Trophoblast cell (in vitro differentiated cells and primary cell): ENCODE measurements around the gene CNPPD1.
A peak's percentile ranks its signal among the peaks of the same experiment; 100 is the strongest.

Experiments used
- DNase-seq, 2 donors: peaks; one replicate each; pipeline ENCODE4 v3.0.0-alpha.2; 2016
- H2AFZ ChIP-seq: 2 replicates; pipeline ENCODE4 v1.6.1; 2013; ENCODE audit warnings: low read length, moderate library complexity, mild to moderate bottlenecking; ENCODE audit not compliant: insufficient read depth, poor library complexity
- H2AK5ac ChIP-seq: 2 replicates; pipeline ENCODE4 v1.6.1; 2013; ENCODE audit warnings: mild to moderate bottlenecking, low read length
- H2BK120ac ChIP-seq: 2 replicates; pipeline ENCODE4 v1.6.1; 2013; ENCODE audit warnings: low read length, mild to moderate bottlenecking, moderate library complexity; ENCODE audit not compliant: insufficient read depth, poor library complexity
- H2BK12ac ChIP-seq: 2 replicates; pipeline ENCODE4 v1.6.1; 2013; ENCODE audit warnings: mild to moderate bottlenecking, low read length, moderate library complexity
- H2BK5ac ChIP-seq: 2 replicates; pipeline ENCODE4 v1.6.1; 2013; ENCODE audit warnings: low read length, low read depth, moderate library complexity, mild to moderate bottlenecking; ENCODE audit not compliant: poor library complexity
- H3K14ac ChIP-seq: 2 replicates; pipeline ENCODE4 v1.6.1; 2013; ENCODE audit warnings: mild to moderate bottlenecking, low read length
- H3K18ac ChIP-seq: 2 replicates; pipeline ENCODE4 v1.6.1; 2013; ENCODE audit warnings: mild to moderate bottlenecking, low read length
- H3K23ac ChIP-seq: 2 replicates; pipeline ENCODE4 v1.6.1; 2013; ENCODE audit warnings: low read length
- H3K27ac ChIP-seq: 2 replicates; pipeline ENCODE4 v1.5.1; 2013; ENCODE audit warnings: low read depth, mild to moderate bottlenecking, inconsistent platforms, low read length, moderate library complexity
- H3K27me3 ChIP-seq: 2 replicates; pipeline ENCODE4 v1.6.1; 2013; ENCODE audit warnings: inconsistent platforms, mild to moderate bottlenecking, low read length, moderate library complexity; ENCODE audit not compliant: insufficient read depth
- H3K36me3 ChIP-seq, 2 experiments: 1 replicate in 1 of 2; 2 replicates in 1 of 2; pipeline ENCODE4 v1.6.1; 2013; ENCODE audit warnings: low read length in 2 of 2, mild to moderate bottlenecking in 2 of 2, moderate library complexity in 1 of 2; ENCODE audit not compliant: insufficient read depth in 2 of 2, control insufficient read depth in 1 of 2
- H3K4ac ChIP-seq: 2 replicates; pipeline ENCODE4 v1.6.1; 2013; ENCODE audit warnings: low read depth, mild to moderate bottlenecking, low read length, moderate library complexity
- H3K4me1 ChIP-seq, 2 experiments: 1 replicate in 1 of 2; 2 replicates in 1 of 2; pipeline ENCODE4 v1.6.1; 2013; ENCODE audit warnings: low read length in 2 of 2, mild to moderate bottlenecking in 2 of 2, moderate library complexity in 1 of 2; ENCODE audit not compliant: insufficient read depth in 2 of 2, control insufficient read depth in 1 of 2
- H3K4me2 ChIP-seq: 2 replicates; pipeline ENCODE4 v1.6.1; 2013; ENCODE audit warnings: inconsistent platforms, mild to moderate bottlenecking, low read length, moderate library complexity
- H3K4me3 ChIP-seq: 2 replicates; pipeline ENCODE4 v1.5.1; 2013; ENCODE audit warnings: mild to moderate bottlenecking, low read depth, low read length, inconsistent platforms
- H3K79me1 ChIP-seq: one replicate; pipeline ENCODE4 v1.6.1; 2013; ENCODE audit warnings: low read length
- H3K79me2 ChIP-seq: 2 replicates; pipeline ENCODE4 v1.6.1; 2013; ENCODE audit warnings: low read length, mild to moderate bottlenecking; ENCODE audit not compliant: control insufficient read depth, insufficient read depth, poor library complexity
- H3K9ac ChIP-seq: 2 replicates; pipeline ENCODE4 v1.6.1; 2013; ENCODE audit warnings: mild to moderate bottlenecking, low read length
- H3K9me3 ChIP-seq: 2 replicates; pipeline ENCODE4 v1.6.1; 2013; ENCODE audit warnings: low read depth, mild to moderate bottlenecking, control low read depth, inconsistent platforms, low read length; ENCODE audit not compliant: insufficient read depth
- H4K12ac ChIP-seq: 2 replicates; pipeline ENCODE4 v1.6.1; 2013; ENCODE audit warnings: low read depth, mild to moderate bottlenecking, low read length, moderate library complexity
- H4K8ac ChIP-seq: 2 replicates; pipeline ENCODE4 v1.6.1; 2013; ENCODE audit warnings: low read depth, mild to moderate bottlenecking, low read length, moderate library complexity
- H4K91ac ChIP-seq: one replicate; pipeline ENCODE4 v1.6.1; 2013; ENCODE audit warnings: low read depth, mild to moderate bottlenecking, low read length, moderate library complexity
- WGBS: extraction: QIAGEN DNeasy Blood & Tissue Kit; methylation state at CpG from one replicate; pipeline ENCODE4 v1.1.7; 2013; ENCODE audit warnings: missing lambda C conversion rate; ENCODE audit not compliant: insufficient read length, insufficient coverage; ENCODE audit errors: extremely low coverage; 5-methylcytosine and 5-hydroxymethylcytosine counted together

The CNPPD1 gene

DNA sequence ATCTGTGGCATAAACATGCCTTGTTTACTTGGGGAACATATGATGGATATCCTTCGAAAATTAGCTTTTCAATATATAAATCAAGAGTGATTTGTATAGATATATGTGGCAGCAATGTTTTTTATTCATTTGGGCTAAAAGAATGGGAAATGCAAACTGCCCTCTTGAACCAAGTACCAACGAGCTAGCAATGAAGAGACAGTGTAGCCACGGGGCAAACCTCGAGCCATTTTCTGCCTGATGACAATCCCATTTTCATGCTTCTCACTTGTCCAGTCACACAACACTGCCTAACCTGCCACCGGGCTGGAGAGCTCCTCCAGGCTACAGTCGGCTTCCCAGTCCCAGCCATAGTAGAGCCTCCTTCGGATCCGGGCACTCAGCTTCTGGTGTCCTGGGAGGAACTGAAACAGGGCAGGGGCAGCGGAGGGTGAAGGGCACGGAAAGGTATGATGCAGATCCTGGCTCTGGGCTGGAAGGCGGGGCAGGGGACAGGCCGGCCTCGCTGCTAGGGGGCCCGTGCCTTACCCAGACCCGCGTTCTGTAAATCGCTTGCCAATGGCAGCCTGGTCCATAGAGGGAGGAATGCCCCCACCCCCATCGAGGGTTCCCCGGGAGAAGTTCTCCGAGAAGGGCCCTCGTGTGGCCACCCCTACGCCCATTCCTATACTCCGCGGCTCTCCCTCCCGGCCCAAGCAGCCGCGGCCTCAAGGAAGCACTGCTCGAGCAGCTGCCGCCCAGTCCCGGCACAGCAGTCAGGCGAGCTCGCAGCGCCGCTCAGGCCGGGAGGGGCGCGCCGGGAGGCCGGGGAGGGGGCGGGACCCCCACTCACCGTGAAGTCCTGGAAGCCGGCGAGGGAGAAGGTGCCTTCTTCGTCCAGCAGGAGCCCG is 552 bp downstream of the CNPPD1 start:
- no CpG with 5 or more reads among the region's 45 CpGs for WGBS
- Histone ChIP-seq H3K9ac (peak overlapping the region; percentile 68), H3K27me3 (no peaks in the 10 kb centered on the region), H3K23ac (no peak overlapping the region), H3K14ac (peak overlapping the region; percentile 47), H3K4me2 (peak overlapping the region; percentile 99), H2AK5ac (peak overlapping the region; percentile 23), H4K91ac (peak overlapping the region; percentile 69), H3K79me1 (peaks cover 20% of the 10 kb centered on the region), H3K79me2 (peaks cover 7% of the 10 kb centered on the region), H2BK12ac (no peak overlapping the region), H3K4me1 (peaks cover 3 to 11% of the 10 kb centered on the region in 2 experiments), H3K36me3 (peaks cover 31 to 36% of the 10 kb centered on the region in 2 experiments), H4K8ac (peak overlapping the region; percentile 71), H3K27ac (peak overlapping the region; percentile 95), H3K18ac (peak overlapping the region; percentile 27), H4K12ac (no peak overlapping the region), H3K9me3 (no peaks in the 10 kb centered on the region), H3K4ac (no peak overlapping the region), H2BK5ac (peak overlapping the region; percentile 10), H3K4me3 (peak overlapping the region; percentile 79), H2BK120ac (peak overlapping the region; percentile 10), H2AFZ (peak overlapping the region; percentile 76)
- DNase-seq, result peak; percentile 33 to 44

DNA sequence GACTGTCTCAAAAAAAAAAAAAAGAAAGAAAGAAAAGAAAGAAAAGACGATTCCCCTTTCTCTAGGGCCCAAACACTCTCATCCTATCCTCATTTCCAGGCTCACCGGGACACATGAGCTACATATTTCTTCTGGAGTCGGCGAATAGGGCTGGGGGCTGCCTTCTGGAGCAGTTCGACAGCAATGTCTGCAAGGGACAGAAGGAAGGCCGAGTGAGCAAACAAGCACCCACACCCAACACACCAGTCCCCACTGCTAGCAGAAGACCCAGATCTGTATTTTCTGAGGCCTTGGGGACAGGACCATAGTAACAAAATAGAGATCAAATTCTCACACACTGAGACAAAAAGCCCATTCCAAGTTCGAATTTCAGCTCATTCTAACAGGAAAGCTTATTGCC is 1.2 kb downstream of the CNPPD1 start:
- no CpG with 5 or more reads among the region's 7 CpGs for WGBS
- no peak overlapping the region for H2AFZ ChIP-seq
- H2BK120ac ChIP-seq, result no peak overlapping the region
- H3K36me3 ChIP-seq, result peaks cover 25 to 29% of the 10 kb centered on the region in 2 experiments
- no peak overlapping the region for H4K12ac ChIP-seq
- H3K27me3 ChIP-seq, result no peaks in the 10 kb centered on the region
- H3K9me3 ChIP-seq, result no peaks in the 10 kb centered on the region
- no peak for DNase-seq
- H3K79me2 ChIP-seq, result peaks cover 7% of the 10 kb centered on the region
- no peak overlapping the region for H2BK5ac ChIP-seq
- H4K8ac ChIP-seq, result no peak overlapping the region
- no peak overlapping the region for H3K18ac ChIP-seq
- H3K79me1 ChIP-seq, result peaks cover 20% of the 10 kb centered on the region
- no peak overlapping the region for H2AK5ac ChIP-seq
- H3K4me1 ChIP-seq, result peaks cover 3 to 11% of the 10 kb centered on the region in 2 experiments
- H3K23ac ChIP-seq, result no peak overlapping the region
- no peak overlapping the region for H3K9ac ChIP-seq
- no peak overlapping the region for H3K27ac ChIP-seq
- H3K4me3 ChIP-seq, result no peak overlapping the region
- H3K4ac ChIP-seq, result no peak overlapping the region
- no peak overlapping the region for H2BK12ac ChIP-seq
- H3K4me2 ChIP-seq, result no peak overlapping the region
- no peak overlapping the region for H3K14ac ChIP-seq
- no peak overlapping the region for H4K91ac ChIP-seq

DNA sequence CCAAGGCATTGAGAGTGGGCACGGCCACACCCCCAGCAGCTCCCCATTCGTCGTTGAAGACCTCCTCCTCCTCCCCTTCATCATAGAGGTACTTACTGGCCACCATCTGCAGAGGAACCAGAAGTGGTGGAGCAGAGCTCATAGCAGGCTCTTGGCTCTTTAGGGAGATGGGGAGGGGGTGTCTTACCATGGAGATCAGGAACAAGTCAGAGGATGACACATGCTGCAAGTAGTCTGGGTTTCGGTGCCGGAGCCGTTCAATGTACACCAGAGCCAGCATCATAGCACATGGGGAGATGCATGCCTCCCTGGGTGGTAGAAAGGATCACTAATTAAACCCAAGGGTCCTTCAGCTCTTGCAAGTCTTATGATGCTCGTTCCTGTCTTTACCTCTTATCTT is 1.9 kb downstream of the CNPPD1 start:
- Histone ChIP-seq H3K4ac (no peak overlapping the region), H3K4me3 (no peak overlapping the region), H3K79me2 (peaks cover 7% of the 10 kb centered on the region), H4K91ac (no peak overlapping the region), H2BK5ac (no peak overlapping the region), H3K79me1 (peaks cover 20% of the 10 kb centered on the region), H2AFZ (no peak overlapping the region), H4K12ac (no peak overlapping the region), H3K4me2 (no peak overlapping the region), H3K27ac (no peak overlapping the region), H2AK5ac (no peak overlapping the region), H3K18ac (no peak overlapping the region), H3K23ac (no peak overlapping the region), H3K9me3 (no peaks in the 10 kb centered on the region), H2BK12ac (no peak overlapping the region), H3K14ac (no peak overlapping the region), H3K27me3 (no peaks in the 10 kb centered on the region), H4K8ac (no peak overlapping the region), H3K9ac (no peak overlapping the region), H2BK120ac (no peak overlapping the region), H3K36me3 (peaks cover 18 to 22% of the 10 kb centered on the region in 2 experiments), H3K4me1 (peaks cover 3 to 11% of the 10 kb centered on the region in 2 experiments)
- DNase-seq, result no peak
- WGBS, result no CpG with 5 or more reads among the region's 7 CpGs

GRCh38 chr2:219174146-219174545 is 2.6 kb downstream of the CNPPD1 start:
- Histone ChIP-seq H2AK5ac (no peak overlapping the region), H3K4me3 (no peak overlapping the region), H3K14ac (no peak overlapping the region), H4K91ac (no peak overlapping the region), H3K79me1 (peaks cover 20% of the 10 kb centered on the region), H3K4ac (no peak overlapping the region), H3K79me2 (peaks cover 7% of the 10 kb centered on the region), H3K23ac (no peak overlapping the region), H2AFZ (no peak overlapping the region), H3K9me3 (no peaks in the 10 kb centered on the region), H3K27ac (no peak overlapping the region), H3K4me1 (peaks cover 3 to 11% of the 10 kb centered on the region in 2 experiments), H3K36me3 (peaks cover 14 to 18% of the 10 kb centered on the region in 2 experiments), H3K9ac (no peak overlapping the region), H4K8ac (no peak overlapping the region), H2BK12ac (no peak overlapping the region), H3K18ac (no peak overlapping the region), H3K4me2 (no peak overlapping the region), H4K12ac (no peak overlapping the region), H2BK120ac (no peak overlapping the region), H2BK5ac (no peak overlapping the region), H3K27me3 (no peaks in the 10 kb centered on the region)
- WGBS, result no CpG with 5 or more reads among the region's 3 CpGs
- DNase-seq, result no peak
